Measurements from ENCODE around the gene MMAB.

DNA sequence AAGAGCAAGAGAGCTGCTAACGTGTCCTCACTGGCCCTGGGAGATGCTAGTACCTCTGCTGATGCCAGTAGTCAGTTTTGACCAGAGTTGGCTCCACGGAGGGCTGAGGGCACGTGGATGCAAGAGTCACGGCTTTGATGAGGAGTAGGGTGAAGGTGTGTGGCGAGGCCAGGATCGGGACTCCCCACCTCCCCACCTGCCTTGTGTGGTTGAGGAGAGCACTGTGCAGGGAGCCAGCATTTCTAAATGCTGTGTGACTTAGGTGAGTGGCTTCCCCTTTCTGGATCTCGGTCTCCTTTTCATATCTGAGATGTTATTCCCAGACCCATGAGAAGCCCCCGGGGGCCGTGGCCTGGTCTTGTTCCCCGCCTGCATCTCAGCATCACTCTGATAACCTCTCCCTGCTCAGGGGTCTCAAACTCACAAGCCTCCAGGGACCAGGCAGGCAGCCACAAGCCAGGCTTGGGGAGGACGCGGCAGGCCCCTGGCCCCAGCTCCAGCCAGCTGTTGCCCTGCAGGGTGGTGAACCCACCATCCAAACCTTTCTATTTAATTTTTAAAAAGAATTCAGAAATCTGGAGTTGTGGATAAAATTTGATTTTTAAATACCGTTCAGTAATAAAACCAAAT lies 32.4 kb upstream of the MMAB start:
- TF ChIP-seq, protein P1, sequence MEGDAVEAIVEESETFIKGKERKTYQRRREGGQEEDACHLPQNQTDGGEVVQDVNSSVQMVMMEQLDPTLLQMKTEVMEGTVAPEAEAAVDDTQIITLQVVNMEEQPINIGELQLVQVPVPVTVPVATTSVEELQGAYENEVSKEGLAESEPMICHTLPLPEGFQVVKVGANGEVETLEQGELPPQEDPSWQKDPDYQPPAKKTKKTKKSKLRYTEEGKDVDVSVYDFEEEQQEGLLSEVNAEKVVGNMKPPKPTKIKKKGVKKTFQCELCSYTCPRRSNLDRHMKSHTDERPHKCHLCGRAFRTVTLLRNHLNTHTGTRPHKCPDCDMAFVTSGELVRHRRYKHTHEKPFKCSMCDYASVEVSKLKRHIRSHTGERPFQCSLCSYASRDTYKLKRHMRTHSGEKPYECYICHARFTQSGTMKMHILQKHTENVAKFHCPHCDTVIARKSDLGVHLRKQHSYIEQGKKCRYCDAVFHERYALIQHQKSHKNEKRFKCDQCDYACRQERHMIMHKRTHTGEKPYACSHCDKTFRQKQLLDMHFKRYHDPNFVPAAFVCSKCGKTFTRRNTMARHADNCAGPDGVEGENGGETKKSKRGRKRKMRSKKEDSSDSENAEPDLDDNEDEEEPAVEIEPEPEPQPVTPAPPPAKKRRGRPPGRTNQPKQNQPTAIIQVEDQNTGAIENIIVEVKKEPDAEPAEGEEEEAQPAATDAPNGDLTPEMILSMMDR (IDR thresholded peaks at IDR 0.05; ENCODE audit: low read depth, low read length): no peak
- TF ChIP-seq EZH2phosphoT487 (IDR thresholded peaks at IDR 0.05; ENCODE audit: low read depth): no peak

All from OCI-LY3 (cell line).